Esophagus squamous epithelium (tissue), 5 donors: ENCODE results near the gene BFSP1. TPM values are rescaled to one million over a fixed set of nuclear protein-coding genes. Genes with fewer than 3 reads are reported as not detected.
A peak's percentile ranks its signal among the peaks of the same experiment; 100 is the strongest.

ENCODE experiments used
- DNase-seq: peaks from one replicate; lab custom pipeline; 2025; lab: John Stamatoyannopoulos, UW
- H3K27ac ChIP-seq, 4 donors: fragments of 200-600 bp; sonication (generic); one replicate each; pipeline ENCODE4 v1.5.1; 2016 to 2019; ENCODE audit warnings: mild to moderate bottlenecking in 1 of 4
- H3K27me3 ChIP-seq, 4 donors: fragments of 200-600 bp; sonication (generic); 1 replicate in 3 of 4; 2 replicates in 1 of 4; pipeline versions ENCODE4 v1.5.1 to v1.6.0; 2017 to 2021; ENCODE audit warnings: antibody characterized with exemption in 1 of 4
- H3K36me3 ChIP-seq, 3 donors: fragments of 200-600 bp; sonication (generic); one replicate each; pipeline ENCODE4 v1.5.1; 2016 to 2019
- H3K4me1 ChIP-seq, 3 donors: fragments of 200-600 bp; sonication (generic); one replicate each; pipeline ENCODE4 v1.5.1; 2017 to 2019
- H3K4me3 ChIP-seq, 4 donors: fragments of 200-600 bp; sonication (generic); 1 replicate in 3 of 4; 2 replicates in 1 of 4; pipeline ENCODE4 v1.5.1; 2016 to 2019; ENCODE audit warnings: mild to moderate bottlenecking in 2 of 4, moderate library complexity in 1 of 4
- H3K9me3 ChIP-seq, 3 donors: fragments of 200-600 bp; sonication (generic); one replicate each; pipeline ENCODE4 v1.5.1; 2016 to 2019
- POLR2A ChIP-seq, 4 donors: fragments of 450-650 bp; IDR thresholded peaks; one replicate each; pipeline ENCODE4 v1.6.1; 2017; ENCODE audit warnings: antibody characterized with exemption in 4 of 4, mild to moderate bottlenecking in 4 of 4, moderate library complexity in 3 of 4
- WGBS, 2 donors: methylation state at CpG; one replicate each; pipeline ENCODE4 v1.1.5; 2018; 5-methylcytosine and 5-hydroxymethylcytosine counted together
- intact Hi-C: fragments of 100-400 bp; cut with DNase I; formaldehyde crosslinking; loops from one replicate; pipeline ENCODE4 v1.15.0; 2022
- total RNA-seq, 4 donors: library from RNA; depleted of rRNA; stranded (reverse); fragments of >200 nt; gene quantifications; one replicate each; pipeline ENCODE4 v1.1.0, GENCODE V29; 2016
- TF ChIP-seq, protein P1 (sequence below), 6 experiments: fragments of 450-650 bp in 4 of 6; fragments of 200-600 bp in 2 of 6; sonication (generic) in 2 of 6; IDR thresholded peaks; one replicate each; pipeline ENCODE4 v1.5.1; 2016 to 2019; ENCODE audit warnings: antibody characterized with exemption in 6 of 6, mild to moderate bottlenecking in 4 of 6, moderate library complexity in 4 of 6
- donor health status: DM: yes; HTN: yes; CAD: no.

Gene BFSP1
- total RNA-seq, 4 donors from 2014 or later = 0.56 to 1.3 (median 1.00) TPM

DNA sequence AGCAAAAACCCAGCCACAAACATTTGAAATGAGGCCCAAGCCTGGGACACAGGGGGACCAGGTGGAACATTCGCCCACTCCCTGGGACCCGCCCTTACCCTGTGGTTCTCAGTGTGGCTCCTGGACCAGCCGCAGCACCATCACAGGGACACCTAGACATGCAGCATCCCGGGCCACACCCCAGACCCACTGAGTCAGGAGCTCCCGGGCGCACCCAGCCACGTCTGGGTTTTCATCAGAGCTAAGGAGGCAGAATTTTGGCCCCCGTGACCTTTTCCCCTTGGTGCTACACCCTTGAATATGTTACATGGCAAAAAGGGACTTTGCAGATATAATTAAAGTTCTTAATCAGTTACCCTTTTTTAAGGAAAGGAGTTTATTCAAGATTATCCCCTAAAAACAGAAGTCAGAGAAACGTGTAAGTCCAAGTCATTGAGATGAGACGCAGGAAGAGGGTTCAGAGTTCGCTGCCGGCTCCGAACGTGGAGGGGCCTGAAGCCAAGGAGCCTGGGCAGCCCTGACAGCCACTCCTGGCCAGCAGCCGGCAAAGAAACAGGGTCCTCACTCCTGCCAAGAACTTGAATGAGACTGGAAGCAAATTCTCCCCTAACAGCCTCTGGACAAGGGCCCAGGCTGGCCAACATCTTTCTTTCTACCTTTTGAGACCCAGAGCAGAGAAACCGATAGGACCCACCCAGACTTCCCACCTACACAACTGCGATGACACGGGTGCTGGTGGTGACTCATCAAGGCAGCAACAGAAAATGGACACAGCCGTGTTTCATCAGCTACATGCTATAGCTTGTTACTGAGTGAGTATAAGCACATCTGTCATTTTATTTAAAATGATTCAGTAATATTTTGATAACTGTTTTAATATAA, 25.3 kb downstream of the BFSP1 start:
- H3K4me3 ChIP-seq = peak overlapping the region in 3 of 4 donors; percentile 51 to 67 (median 54)
- peaks cover 11 to 27% (median 14%) of the 10 kb centered on the region in 3 donors for H3K4me1 ChIP-seq
- H3K27me3 ChIP-seq = no peaks in the 10 kb centered on the region
- H3K27ac ChIP-seq = peak overlapping the region; percentile 18 to 82 (median 52)
- no peaks in the 10 kb centered on the region for H3K36me3 ChIP-seq
- intact Hi-C loops = loop anchor here (10.0 kb wide), 2 partner anchors 109 to 389 kb away; no protein-coding TSS in a partner anchor
- no peak for TF ChIP-seq POLR2A (IDR thresholded peaks at IDR 0.05)
- no peaks in the 10 kb centered on the region for H3K9me3 ChIP-seq
- WGBS, 2 donors = 35 to 49% methylated on average over 15 to 17 of the region's 19 CpGs
- no peak for DNase-seq

DNA sequence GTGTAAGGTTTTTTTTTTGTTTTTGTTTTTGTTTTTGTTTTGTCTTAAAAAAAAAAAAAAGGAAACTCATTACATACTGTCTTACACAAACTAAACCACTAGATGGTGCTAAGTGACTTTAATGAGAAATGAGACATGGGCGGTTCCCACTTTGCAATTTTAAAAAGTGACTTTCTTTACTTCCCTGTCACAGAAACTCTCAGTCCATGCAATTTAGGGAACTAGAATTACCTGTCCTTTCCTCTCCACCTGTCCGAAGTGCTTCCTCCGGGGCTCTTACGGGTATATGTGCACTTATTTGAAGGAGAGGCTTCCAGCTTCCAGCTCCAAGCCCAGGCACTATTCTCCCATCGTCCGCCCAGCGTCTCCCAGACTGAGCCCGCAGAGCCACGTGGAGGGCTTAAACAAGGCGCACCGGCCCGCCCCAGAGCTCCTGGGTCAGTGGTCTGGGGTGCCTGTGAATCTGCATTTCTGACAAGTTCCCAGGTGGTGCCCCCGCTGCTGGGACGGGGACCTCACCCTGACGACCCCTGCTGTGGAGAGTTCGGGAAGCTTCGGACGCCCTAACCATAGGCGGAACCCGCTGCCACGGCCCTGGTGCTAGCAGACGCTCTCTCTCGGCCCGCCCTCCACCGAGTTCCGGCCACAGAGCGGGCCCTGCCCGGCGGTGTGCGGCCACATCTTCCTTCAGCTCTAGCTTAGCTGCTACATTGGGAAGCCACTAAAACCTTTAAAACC, 26.1 kb downstream of the BFSP1 start:
- Histone ChIP-seq H3K4me3 (peak overlapping the region; percentile 17 to 67 (median 52)), H3K9me3 (no peaks in the 10 kb centered on the region), H3K27me3 (no peaks in the 10 kb centered on the region), H3K36me3 (no peaks in the 10 kb centered on the region), H3K27ac (peak overlapping the region; percentile 18 to 82 (median 52)), H3K4me1 (peaks cover 11 to 27% (median 14%) of the 10 kb centered on the region in 3 donors)
- intact Hi-C loops = loop anchor here (10.0 kb wide), 2 partner anchors 110 to 390 kb away; no protein-coding TSS in a partner anchor
- no peak for TF ChIP-seq POLR2A (IDR thresholded peaks at IDR 0.05)
- TF ChIP-seq, protein P1, sequence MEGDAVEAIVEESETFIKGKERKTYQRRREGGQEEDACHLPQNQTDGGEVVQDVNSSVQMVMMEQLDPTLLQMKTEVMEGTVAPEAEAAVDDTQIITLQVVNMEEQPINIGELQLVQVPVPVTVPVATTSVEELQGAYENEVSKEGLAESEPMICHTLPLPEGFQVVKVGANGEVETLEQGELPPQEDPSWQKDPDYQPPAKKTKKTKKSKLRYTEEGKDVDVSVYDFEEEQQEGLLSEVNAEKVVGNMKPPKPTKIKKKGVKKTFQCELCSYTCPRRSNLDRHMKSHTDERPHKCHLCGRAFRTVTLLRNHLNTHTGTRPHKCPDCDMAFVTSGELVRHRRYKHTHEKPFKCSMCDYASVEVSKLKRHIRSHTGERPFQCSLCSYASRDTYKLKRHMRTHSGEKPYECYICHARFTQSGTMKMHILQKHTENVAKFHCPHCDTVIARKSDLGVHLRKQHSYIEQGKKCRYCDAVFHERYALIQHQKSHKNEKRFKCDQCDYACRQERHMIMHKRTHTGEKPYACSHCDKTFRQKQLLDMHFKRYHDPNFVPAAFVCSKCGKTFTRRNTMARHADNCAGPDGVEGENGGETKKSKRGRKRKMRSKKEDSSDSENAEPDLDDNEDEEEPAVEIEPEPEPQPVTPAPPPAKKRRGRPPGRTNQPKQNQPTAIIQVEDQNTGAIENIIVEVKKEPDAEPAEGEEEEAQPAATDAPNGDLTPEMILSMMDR (IDR thresholded peaks at IDR 0.05) = peak; percentile 33 to 76 (median 60)
- WGBS, 2 donors = 0% methylated on average over 4 to 6 of the region's 30 CpGs
- DNase-seq = no peak

DNA sequence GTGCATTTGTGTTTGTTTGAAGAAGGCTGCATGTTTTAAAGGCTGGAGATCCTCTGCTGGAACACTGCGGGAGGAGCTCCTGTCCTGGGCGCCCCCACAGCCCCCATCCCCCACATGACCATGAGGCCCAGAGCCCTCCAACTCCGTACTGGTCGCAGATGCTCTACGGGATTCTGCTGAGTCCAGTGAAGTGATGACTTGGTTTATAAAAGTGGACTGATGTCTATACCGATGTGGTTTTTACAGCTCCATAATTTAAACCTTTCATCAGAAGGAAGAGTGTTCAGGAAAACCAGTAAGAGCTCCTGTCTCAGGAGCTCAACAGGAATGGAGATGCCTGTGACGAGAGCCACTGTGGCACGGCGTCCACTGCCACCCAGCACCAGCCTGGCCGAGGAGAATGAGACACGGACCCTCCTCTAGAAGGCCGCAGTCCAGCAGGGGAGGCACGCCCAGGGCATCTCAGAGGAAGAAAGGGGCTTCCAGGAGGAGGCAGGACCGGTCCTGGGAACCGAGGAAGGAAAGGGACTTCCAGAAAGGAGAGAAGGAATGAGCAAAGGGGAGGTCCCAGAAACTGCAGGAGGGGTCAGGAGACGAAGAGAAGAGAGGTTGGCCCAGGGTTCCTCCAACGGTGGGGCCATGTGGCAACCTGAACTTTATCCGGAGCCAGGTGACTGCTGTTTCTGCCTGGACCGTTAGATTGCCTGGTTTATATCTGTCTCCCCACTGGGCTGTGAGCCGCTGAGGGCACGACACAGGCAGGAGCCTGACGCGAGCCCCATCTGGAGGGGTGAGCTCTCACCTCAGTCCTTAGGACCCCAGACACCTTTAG, 26.9 kb downstream of the BFSP1 start:
- no peak for DNase-seq
- peak overlapping the region in 3 of 4 donors; percentile 51 to 67 (median 54) for H3K4me3 ChIP-seq
- intact Hi-C loops = loop anchor here (10.0 kb wide), 2 partner anchors 111 to 391 kb away; no protein-coding TSS in a partner anchor
- H3K36me3 ChIP-seq = no peaks in the 10 kb centered on the region
- no peaks in the 10 kb centered on the region for H3K9me3 ChIP-seq
- WGBS, 2 donors = 34 to 42% methylated on average over 17 to 20 of the region's 23 CpGs
- peak overlapping the region in 1 of 4 donors; percentile 82 for H3K27ac ChIP-seq
- H3K27me3 ChIP-seq = no peaks in the 10 kb centered on the region
- TF ChIP-seq, protein P1 (IDR thresholded peaks at IDR 0.05) = no peak
- TF ChIP-seq POLR2A (IDR thresholded peaks at IDR 0.05) = no peak
- peaks cover 11 to 27% (median 14%) of the 10 kb centered on the region in 3 donors for H3K4me1 ChIP-seq

DNA sequence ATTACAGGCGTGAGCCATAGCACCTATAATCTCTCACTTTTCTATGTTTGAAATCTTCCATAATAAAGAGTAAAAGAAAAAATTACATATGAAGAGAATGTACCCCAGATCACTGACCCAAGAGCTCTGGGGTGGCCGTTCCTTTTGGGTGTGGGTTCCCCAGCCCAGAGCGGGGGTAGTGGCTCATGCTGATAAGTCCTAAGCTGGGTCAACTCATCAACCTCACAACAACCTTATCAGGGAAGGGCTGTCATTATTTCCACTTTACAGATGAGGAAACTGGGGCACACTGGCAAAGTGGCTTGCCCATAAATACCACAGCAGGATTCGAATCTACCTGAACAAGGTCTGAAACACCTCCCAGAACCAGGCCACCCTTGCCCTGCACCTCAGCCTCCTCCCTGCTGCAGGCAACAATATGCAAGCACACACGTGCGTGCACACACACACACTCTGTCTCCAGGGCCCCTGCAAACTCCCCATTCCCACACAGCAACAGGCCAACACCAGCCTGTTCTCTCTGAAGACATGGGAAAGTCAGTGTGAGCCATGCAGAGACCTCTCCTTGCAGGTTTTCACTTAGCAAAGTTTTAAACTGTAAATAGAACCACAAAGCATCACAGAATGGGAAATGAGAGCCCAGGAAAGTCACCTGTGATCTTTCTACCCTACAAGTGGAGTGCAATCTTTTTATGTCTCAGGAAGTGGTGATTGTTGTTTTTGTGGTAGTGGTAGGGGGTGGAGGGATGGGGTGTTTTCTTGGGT, 27.7 kb downstream of the BFSP1 start:
- peaks cover 11 to 27% (median 14%) of the 10 kb centered on the region in 3 donors for H3K4me1 ChIP-seq

More for the DNA sequence above, 27.7 kb downstream of the BFSP1 start:
- Histone ChIP-seq H3K36me3 (no peaks in the 10 kb centered on the region), H3K27me3 (no peaks in the 10 kb centered on the region), H3K27ac (no peak overlapping the region), H3K4me3 (no peak overlapping the region), H3K9me3 (no peaks in the 10 kb centered on the region)
- intact Hi-C loops = loop anchor here (10.0 kb wide), 2 partner anchors 111 to 391 kb away; no protein-coding TSS in a partner anchor
- TF ChIP-seq POLR2A (IDR thresholded peaks at IDR 0.05) = no peak
- TF ChIP-seq, protein P1 (IDR thresholded peaks at IDR 0.05) = no peak
- no peak for DNase-seq
- WGBS, 2 donors = 69 to 87% methylated on average over 6 of the region's 6 CpGs
